Breast epithelium (tissue), 4 donors: ENCODE data around the gene FDX1. TPM values are rescaled to one million over a fixed set of nuclear protein-coding genes. Genes with fewer than 3 reads are reported as not detected.
A peak's percentile ranks its signal among the peaks of the same experiment; 100 is the strongest.

ENCODE experiments used
- DNase-seq, 2 donors: peaks; one replicate each; pipeline ENCODE4 v3.0.0-alpha.2; 2019; ENCODE audit warnings: low spot score in 2 of 2
- H3K27ac ChIP-seq, 2 donors: fragments of 200-600 bp; sonication (generic) in 1 of 2; one replicate each; pipeline ENCODE4 v1.5.1; 2016 to 2019; ENCODE audit warnings: mild to moderate bottlenecking in 1 of 2
- H3K27me3 ChIP-seq, 2 donors: fragments of 200-600 bp; sonication (generic) in 1 of 2; one replicate each; pipeline versions ENCODE4 v1.5.1 to v1.6.0; 2017 to 2019; ENCODE audit warnings: control low read depth in 1 of 2, mild to moderate bottlenecking in 1 of 2
- H3K36me3 ChIP-seq: fragments of 200-600 bp; one replicate; pipeline ENCODE4 v1.5.1; 2019
- H3K4me1 ChIP-seq, 2 donors: fragments of 200-600 bp; sonication (generic); one replicate each; pipeline ENCODE4 v1.5.1; 2016 to 2019; ENCODE audit warnings: control low read depth in 1 of 2
- H3K4me3 ChIP-seq, 3 donors: fragments of 200-600 bp; sonication (generic); 1 replicate in 2 of 3; 2 replicates in 1 of 3; pipeline ENCODE4 v1.5.1; 2016 to 2019; ENCODE audit warnings: mild to moderate bottlenecking in 3 of 3, moderate library complexity in 2 of 3
- H3K9me3 ChIP-seq, 2 donors: fragments of 200-600 bp; sonication (generic) in 1 of 2; one replicate each; pipeline ENCODE4 v1.5.1; 2016 to 2019; ENCODE audit warnings: control low read depth in 1 of 2
- CTCF ChIP-seq, 3 donors: fragments of 450-650 bp; IDR thresholded peaks; one replicate each; pipeline ENCODE4 v1.5.1; 2016 to 2017; ENCODE audit warnings: antibody characterized with exemption in 3 of 3, mild to moderate bottlenecking in 3 of 3, moderate library complexity in 3 of 3
- POLR2A ChIP-seq: fragments of 450-650 bp; IDR thresholded peaks from one replicate; pipeline ENCODE4 v1.6.1; 2016; ENCODE audit warnings: antibody characterized with exemption, mild to moderate bottlenecking, moderate library complexity
- POLR2AphosphoS5 ChIP-seq, 3 donors: sonication (generic); formaldehyde crosslinking; IDR thresholded peaks; one replicate each; pipeline ENCODE4 v1.6.1; 2017; ENCODE audit warnings: antibody characterized with exemption in 3 of 3
- intact Hi-C: fragments of 100-400 bp; cut with DNase I; formaldehyde crosslinking; loops from one replicate; pipeline ENCODE4 v1.15.1; 2023; ENCODE audit warnings: low total_unique reads
- total RNA-seq, 3 donors: library from RNA; depleted of rRNA; stranded (reverse); fragments of >200 nt; gene quantifications; one replicate each; pipeline ENCODE4 v1.1.0, GENCODE V29; 2016

Gene FDX1
- total RNA-seq, 3 donors from 2014 or later, result 12.5 to 18.3 (median 15.2) TPM

GRCh38 chr11:110433393-110434333, 3.9 kb downstream of the FDX1 start:
- DNase-seq, result no peak
- H3K27me3 ChIP-seq, result no peaks in the 10 kb centered on the region
- intact Hi-C loops, result no loop called here
- H3K36me3 ChIP-seq, result no peaks in the 10 kb centered on the region
- H3K4me3 ChIP-seq, result no peak overlapping the region
- peaks cover 0 to 4% of the 10 kb centered on the region in 2 donors for H3K4me1 ChIP-seq
- no peaks in the 10 kb centered on the region for H3K9me3 ChIP-seq
- TF ChIP-seq POLR2AphosphoS5 (IDR thresholded peaks at IDR 0.05) (no peak), CTCF (IDR thresholded peaks at IDR 0.05) (peak; percentile 20 to 67 (median 64))
- H3K27ac ChIP-seq, result no peak overlapping the region

- Histone ChIP-seq H3K36me3 (no peaks in the 10 kb centered on the region), H3K27ac (no peak overlapping the region), H3K4me1 (peaks cover 0 to 4% of the 10 kb centered on the region in 2 donors), H3K27me3 (no peaks in the 10 kb centered on the region), H3K9me3 (no peaks in the 10 kb centered on the region), H3K4me3 (no peak overlapping the region)
- no peak for DNase-seq
- TF ChIP-seq CTCF (IDR thresholded peaks at IDR 0.05), result no peak
- TF ChIP-seq POLR2AphosphoS5 (IDR thresholded peaks at IDR 0.05), result no peak
- no peak for TF ChIP-seq POLR2A
- intact Hi-C loops, result no loop called here
Observed at GRCh38 chr11:110434952-110435779, 5.4 kb downstream of the FDX1 start.

- no peaks in the 10 kb centered on the region for H3K27me3 ChIP-seq
- TF ChIP-seq POLR2A, result no peak
- no peak for TF ChIP-seq POLR2AphosphoS5 (IDR thresholded peaks at IDR 0.05)
- TF ChIP-seq CTCF (IDR thresholded peaks at IDR 0.05), result no peak
- H3K4me3 ChIP-seq, result no peak overlapping the region
- H3K36me3 ChIP-seq, result no peaks in the 10 kb centered on the region
- no peak overlapping the region for H3K27ac ChIP-seq
- peaks cover 0 to 4% of the 10 kb centered on the region in 2 donors for H3K4me1 ChIP-seq
- no peak for DNase-seq
- no peaks in the 10 kb centered on the region for H3K9me3 ChIP-seq
- intact Hi-C loops, result no loop called here
Observed at GRCh38 chr11:110435780-110436717, 6.3 kb downstream of the FDX1 start.

- no peak for TF ChIP-seq POLR2AphosphoS5 (IDR thresholded peaks at IDR 0.05)
- TF ChIP-seq POLR2A, result no peak
- TF ChIP-seq CTCF (IDR thresholded peaks at IDR 0.05), result no peak
- no peak overlapping the region for H3K4me3 ChIP-seq
- peaks cover 0 to 4% of the 10 kb centered on the region in 2 donors for H3K4me1 ChIP-seq
- no peaks in the 10 kb centered on the region for H3K9me3 ChIP-seq
- no peak overlapping the region for H3K27ac ChIP-seq
- H3K36me3 ChIP-seq, result no peaks in the 10 kb centered on the region
- DNase-seq, result no peak
- no peaks in the 10 kb centered on the region for H3K27me3 ChIP-seq
- intact Hi-C loops, result no loop called here
Observed at GRCh38 chr11:110438017-110438416, 8.3 kb downstream of the FDX1 start.
